22Rv1 (cell line): ENCODE measurements around the gene SNX33.

Source experiments
- ZFX ChIP-seq: fragments of 450-650 bp; IDR thresholded peaks from 2 replicates; pipeline ENCODE4 v1.6.1; 2017; ENCODE audit warnings: antibody characterized with exemption, borderline replicate concordance
- TF ChIP-seq, protein P1 (sequence below): fragments of 450-650 bp; IDR thresholded peaks from 2 replicates; pipeline ENCODE4 v1.5.1; 2017; ENCODE audit warnings: mild to moderate bottlenecking

DNA sequence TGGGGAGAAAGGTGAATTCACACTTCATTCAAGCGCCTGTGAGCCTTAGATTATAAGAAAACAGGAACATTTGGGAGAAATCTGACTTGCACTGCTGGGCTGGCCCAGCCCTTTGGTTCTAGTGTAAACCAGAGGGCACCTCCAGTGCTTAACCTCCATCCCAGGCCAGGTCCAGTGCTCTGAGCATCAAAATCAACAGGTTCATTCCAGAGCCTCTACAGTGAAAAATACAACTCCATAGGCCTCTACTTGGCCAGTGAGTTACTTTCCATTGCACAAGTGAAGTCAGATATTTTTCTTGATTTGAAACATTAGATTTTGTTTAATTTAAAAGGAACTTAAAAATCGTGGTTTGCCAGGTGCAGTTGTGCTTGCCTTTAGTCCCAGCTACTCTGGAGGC is 25.2 kb upstream of the SNX33 start:
- TF ChIP-seq, protein P1, sequence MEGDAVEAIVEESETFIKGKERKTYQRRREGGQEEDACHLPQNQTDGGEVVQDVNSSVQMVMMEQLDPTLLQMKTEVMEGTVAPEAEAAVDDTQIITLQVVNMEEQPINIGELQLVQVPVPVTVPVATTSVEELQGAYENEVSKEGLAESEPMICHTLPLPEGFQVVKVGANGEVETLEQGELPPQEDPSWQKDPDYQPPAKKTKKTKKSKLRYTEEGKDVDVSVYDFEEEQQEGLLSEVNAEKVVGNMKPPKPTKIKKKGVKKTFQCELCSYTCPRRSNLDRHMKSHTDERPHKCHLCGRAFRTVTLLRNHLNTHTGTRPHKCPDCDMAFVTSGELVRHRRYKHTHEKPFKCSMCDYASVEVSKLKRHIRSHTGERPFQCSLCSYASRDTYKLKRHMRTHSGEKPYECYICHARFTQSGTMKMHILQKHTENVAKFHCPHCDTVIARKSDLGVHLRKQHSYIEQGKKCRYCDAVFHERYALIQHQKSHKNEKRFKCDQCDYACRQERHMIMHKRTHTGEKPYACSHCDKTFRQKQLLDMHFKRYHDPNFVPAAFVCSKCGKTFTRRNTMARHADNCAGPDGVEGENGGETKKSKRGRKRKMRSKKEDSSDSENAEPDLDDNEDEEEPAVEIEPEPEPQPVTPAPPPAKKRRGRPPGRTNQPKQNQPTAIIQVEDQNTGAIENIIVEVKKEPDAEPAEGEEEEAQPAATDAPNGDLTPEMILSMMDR = no peak
- no peak for TF ChIP-seq ZFX
